HG02970 (cell line): ENCODE data around the gene HINT2.
A peak's percentile ranks its signal among the peaks of the same experiment; 100 is the strongest.

Experiments used
- ATAC-seq: cut with Tn5 transposase; IDR thresholded peaks from one replicate; pipeline ENCODE4 v1.9.1; 2021; ENCODE audit warnings: mild to moderate bottlenecking, moderate library complexity, moderate number of reproducible peaks; ENCODE audit not compliant: unreplicated experiment, low FRiP score

The HINT2 gene

DNA sequence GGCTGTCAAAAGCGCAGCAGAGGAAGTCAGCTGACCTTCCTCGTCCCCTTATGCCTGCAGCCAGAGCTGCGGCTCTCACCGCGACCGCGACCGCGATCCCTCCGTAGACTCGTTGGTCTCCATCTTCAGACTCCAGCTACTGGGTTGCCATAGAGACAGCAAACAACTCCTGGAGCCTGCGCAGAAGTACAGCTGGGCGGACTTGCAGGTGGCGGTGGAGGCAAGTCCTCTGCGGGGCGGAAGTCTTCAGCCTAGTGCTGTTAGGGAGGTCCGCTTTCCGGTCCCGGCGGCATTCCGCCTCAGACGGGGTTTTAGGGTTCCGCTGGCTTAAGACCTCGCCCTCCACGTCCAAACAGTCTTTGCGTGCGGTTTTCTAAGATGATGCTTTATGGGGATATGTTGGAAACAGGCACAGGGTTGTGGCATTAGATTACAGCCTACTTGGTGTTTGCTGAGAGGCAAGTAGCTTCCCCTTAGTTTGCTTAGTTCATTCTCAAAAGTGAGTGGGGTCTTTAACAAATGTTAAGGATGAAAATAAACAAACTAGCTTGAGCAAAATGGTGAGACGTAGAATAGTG is 2.7 kb downstream of the HINT2 start, which contains the start of gene SPAG8:
TSS of gene SPAG8 (minus strand) at position 238 of the 578 bp plus-strand sequence. CDS start at position 123, 115 bp downstream.
- peak; percentile 39 for ATAC-seq

DNA sequence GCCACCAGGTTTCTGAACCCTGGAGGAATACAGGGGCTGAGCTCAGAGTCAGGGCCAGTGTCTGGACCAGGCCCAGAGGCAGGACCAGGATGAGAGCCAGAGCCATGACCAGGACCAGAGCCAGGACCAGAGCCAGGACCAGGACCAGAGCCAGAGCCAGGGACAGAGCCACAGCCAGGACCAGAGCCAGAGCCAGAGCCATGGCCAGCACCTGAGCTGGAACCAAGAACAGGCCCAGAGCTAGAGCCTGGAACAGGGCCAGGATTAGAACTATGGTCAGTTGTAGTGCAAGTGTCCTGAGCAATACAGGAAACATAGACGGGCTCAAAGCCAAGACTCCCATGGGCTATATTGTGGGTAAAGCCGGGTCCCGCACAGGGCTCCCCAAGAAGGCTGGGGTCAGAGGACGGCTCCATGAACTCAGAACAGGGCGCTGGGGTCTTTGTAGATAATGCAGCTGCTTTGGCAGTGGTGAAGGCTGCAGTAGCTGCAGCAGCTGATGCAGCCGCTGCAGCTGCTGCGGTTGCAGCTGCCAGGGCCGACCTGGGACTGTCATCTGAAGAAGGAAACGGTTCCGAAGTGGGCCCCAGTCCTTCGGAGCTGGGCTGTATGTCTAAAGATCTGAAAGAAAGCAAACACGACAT is 3.3 kb downstream of the HINT2 start:
- no peak for ATAC-seq

DNA sequence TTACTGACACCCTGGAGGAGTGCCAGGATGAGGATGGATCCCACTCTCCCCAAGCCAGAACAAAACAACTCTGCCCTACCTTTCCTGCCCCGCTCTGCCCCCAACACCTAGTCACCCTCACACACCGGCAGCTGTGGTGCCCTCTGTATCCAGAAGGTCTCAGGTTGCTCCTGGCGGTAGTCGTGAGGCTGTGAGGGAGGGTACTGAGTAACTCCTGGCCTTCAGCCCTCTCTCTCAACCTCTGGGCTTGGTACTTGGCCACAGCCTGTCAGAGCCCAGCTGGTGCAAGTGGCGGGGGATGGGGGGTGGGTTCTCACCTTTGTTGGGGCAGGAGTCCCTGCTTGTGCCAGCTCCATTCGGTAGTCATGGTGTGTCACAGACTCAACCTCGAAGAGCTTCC is 4.7 kb downstream of the HINT2 start:
- no peak for ATAC-seq

DNA sequence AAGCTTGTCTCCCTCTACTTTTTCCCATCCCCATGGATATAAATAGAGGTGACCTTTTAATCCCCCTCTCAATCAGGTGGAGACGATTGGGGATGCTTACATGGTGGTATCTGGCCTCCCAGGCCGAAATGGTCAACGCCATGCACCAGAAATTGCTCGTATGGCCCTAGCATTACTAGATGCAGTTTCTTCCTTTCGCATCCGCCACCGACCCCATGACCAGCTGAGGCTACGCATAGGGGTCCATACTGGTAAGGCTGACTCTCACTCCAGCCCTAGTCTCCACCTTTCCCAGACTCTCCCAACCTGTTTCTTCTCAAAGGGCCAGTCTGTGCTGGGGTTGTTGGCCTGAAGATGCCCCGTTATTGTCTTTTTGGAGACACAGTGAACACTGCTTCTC is 6.4 kb downstream of the HINT2 start:
- no peak for ATAC-seq

DNA sequence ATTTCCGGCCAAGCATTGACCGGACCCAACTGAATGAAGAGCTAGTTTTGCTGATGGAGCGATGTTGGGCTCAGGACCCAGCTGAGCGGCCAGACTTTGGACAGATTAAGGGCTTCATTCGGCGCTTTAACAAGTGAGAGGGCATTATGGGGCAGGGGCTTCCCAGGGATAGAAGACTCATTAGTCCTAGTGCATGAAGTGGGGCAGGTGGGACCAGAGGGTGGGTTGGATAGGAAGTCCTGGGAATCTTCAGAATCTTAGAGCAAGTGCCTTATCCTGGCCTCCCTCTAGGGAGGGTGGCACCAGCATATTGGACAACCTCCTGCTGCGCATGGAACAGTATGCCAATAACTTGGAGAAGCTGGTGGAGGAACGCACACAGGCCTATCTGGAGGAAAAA is 8.7 kb downstream of the HINT2 start:
- no peak for ATAC-seq

DNA sequence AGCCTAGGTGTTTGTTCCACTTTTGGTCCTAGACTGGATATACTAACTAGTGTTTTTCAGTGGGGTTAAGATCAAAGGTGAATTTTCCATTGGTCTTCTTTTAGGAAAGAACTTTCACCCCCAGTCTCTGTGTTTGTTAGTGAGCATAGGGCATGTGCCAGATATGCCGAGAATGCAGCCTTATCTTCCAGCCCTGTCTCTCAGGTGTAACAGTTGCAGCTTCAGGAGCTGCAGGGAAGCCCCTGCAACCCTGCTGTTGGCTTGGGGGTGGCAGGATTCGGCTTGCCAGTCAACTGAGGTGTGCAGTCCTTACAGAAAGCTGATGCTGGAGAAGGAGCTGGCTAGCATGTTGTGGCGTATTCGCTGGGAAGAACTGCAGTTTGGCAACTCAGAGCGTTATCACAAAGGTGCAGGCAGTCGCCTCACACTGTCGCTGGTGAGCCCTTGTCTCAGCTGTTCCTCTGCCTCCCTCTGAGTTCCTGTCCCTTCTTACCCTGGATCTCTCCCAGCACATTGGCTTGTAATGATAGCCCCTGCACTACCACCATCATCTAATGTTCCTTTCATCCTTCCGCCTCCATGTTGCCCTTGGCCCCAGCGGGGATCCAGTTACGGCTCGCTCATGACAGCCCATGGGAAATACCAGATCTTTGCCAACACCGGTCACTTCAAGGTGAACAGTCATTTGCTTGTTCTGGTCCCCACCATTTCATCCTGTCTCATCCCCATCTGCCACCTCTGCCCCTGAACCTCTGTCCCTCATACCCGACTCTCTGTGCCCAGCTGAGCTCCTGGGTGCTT is 13.3 kb downstream of the HINT2 start:
- no peak for ATAC-seq

DNA sequence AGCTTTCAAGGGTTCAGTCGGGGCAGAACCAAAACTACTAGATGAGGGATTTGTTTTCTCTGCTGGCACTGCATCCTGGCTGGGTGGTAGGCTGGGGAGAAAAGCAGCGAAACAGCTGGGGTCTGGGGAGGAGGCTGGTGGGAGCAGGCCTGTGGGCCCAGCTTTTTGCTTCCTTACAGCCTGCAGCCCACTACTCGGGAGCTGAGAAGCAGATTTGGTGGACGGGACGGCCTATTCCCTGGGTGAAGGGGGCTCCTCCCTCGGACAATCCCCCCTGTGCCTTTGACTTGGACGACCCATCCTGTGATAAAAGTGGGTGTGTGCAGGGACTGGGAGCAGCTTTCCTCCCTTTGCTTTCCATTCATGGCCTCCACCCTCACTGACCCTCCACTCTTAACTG is 14.3 kb downstream of the HINT2 start:
- no peak for ATAC-seq

DNA sequence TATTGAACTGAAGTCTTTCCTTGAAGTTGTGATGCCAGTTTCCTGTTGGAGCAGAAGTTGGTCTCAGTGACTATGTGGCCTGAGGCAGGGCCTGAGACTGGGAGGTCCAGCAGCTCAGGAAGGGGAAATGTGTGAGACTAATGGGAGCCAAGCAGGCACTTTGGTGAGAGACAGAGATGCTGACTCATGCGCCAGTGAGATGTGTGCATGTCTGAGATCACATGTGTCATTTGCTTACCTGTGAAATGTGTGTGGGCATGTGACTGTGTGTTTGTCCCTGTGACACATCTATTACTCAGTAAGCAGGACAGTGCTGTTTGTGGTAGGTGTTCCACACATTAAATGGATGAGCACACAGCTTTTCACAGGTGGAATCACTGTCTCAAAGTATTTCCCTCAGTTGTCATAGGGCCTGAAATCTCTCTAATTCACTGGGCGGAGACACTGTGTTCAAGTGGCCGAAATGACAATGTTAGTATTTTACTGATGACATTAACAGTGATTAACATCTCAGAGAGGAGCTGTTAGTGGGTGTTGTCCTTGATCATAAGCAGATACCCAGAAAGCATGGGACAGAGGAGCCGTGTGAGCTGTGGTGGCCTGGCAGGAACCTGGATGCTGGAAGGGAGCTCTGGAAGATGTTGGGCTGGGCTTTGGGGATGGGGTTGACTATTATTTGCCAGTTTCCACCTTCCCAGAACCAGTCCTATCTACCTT is 16.0 kb downstream of the HINT2 start:
- ATAC-seq: no peak

DNA sequence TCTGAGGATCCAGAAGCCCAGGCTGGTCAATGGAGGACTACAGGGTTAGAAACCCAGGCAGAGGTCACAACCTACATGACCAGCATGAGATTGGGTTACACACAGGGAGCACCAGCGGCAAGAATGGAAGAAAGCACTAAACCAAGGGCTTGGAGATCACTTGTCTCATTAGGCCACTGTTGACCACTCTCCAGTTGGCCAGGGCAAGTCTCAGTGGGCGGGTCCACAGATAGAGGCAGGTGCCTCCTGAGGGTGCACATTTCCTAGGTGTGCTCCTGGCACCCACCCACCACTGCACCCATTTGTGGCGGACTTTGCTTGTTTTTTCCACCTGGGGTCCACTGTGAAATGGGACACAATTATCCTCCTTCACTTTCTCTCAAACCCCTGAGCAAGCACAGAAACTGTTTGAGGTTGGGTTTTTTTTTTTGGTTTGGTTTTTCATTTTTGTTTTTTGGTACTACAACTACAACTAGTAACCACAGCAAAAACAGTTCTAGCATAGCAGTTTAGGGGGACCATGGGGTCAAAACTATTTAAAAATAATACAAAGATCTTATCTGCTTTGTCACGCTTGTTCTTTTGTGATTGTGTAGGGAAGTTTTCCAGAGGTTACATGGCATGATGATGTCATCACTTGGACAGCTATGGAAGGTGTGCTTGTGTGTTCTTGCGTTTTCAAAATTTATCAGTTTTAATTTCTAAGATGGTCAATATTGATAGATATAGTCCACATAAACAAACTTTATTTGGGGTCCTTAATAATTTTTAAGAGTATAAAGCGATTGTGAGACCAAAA is 17.3 kb downstream of the HINT2 start:
- ATAC-seq: no peak

DNA sequence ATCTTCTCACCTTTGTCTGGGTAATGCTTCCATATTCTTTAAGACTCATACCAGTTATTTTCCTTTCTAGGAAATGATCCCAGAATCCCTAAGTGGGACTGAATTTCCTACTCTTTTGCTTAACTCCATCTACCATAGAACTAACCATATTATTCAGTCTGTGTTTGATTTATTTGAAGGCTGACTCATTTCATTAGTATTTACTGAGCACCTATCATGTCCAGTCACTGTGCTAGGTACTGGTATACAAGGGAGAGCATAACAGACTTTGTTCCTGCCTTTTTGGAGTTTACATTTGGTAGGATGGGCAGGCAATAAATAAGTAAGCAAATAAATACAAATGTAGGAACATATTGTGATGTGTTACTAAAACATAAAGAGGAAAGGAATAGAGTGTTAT is 19.1 kb downstream of the HINT2 start:
- no peak for ATAC-seq

DNA sequence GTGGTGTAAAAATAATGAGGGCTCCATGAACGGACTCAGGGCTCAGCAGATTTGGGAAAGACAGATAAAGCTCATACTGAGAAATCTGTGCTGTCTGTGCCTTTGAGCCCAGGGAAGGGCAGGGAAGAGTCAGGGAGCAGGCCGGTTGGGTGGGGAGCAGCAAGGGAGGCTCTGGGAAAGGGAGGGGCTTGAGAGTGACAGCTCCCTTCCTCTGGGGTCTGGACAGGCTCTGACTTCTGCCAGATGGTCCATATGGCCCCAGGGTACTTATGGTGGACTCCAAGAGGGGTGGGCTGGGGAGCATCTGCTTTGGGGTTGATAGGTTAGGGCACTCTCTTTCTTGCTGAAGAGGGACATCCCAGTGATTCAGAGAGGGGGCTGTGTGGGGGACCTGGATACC is 21.4 kb downstream of the HINT2 start:
- ATAC-seq: no peak

DNA sequence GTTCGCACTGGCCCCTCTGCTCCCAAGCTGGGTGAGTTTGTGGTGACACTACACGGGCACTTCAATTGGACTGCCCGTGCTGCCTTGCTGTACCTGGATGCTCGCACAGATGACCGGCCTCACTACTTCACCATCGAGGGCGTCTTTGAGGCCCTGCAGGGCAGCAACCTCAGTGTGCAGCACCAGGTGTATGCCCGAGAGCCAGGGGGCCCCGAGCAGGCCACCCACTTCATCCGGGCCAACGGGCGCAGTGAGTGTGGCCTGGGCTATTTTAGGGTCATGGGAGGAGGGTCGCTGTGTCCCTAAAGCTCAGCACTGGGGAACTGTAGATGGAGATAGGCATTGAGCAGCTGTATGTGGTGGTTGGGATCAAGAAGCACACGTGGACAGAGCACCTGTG is 22.0 kb downstream of the HINT2 start:
- ATAC-seq: no peak

DNA sequence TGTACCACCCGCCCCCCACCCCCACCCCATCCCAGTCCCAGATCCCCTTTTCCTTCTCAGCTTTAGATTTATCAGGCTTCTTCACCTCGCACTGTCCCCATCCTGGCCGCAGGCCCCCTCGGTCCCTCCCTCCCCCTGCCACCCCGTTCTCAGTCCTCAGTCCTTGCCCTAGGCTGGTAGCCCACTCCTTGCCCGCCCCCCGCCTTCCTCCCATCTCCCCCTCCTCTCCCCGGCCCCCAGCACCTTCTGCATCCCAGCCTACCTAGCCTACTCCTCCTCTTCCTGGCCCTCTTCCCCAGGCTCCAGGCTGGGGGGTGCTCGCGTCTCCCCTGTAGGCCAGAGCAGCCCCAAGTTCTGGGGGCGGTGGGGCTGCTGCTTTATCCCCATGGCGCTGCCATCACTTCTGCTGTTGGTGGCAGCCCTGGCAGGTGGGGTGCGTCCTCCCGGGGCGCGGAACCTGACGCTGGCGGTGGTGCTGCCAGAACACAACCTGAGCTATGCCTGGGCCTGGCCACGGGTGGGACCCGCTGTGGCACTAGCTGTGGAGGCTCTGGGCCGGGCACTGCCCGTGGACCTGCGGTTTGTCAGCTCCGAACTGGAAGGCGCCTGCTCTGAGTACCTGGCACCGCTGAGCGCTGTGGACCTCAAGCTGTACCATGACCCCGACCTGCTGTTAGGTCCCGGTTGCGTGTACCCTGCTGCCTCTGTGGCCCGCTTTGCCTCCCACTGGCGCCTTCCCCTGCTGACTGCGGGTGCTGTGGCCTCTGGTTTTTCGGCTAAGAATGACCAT is 22.6 kb downstream of the HINT2 start:
- no peak for ATAC-seq

DNA sequence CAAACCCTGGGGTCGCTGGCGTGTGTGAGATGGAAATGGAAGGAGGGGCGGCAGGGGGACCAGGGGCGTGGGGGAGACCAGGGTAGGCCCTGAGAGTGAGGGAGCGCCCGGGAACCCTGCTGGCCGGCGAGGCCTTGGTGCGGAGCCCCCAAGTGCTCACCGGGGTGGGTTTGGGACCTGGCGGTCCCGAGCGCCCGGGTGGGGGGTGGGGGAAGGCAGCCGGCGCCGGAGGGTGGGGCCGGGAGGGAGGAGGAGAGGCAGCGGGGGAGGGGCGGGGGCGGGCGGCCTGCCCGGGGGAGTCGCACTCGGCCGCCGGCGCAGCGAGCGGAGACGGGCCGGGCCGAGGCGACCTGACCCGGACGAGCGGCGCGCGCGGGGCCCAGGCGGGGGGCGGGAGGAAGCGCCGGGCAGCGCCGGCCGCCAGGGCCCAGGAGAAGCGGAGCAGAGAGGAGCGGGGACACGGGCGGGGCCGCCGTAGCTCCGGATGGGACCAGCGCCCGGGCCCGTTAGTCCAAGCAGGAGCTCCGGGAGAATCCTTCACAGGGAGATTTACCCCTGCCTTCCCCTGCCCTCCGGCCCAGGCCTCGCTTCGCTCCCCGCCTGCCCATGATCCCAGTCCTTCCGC is 23.4 kb downstream of the HINT2 start, which contains the start of gene NPR2:
TSS of gene NPR2 (plus strand) at position 295 of the 625 bp plus-strand sequence. CDS start 818 bp downstream, outside the sequence.
- no peak for ATAC-seq

DNA sequence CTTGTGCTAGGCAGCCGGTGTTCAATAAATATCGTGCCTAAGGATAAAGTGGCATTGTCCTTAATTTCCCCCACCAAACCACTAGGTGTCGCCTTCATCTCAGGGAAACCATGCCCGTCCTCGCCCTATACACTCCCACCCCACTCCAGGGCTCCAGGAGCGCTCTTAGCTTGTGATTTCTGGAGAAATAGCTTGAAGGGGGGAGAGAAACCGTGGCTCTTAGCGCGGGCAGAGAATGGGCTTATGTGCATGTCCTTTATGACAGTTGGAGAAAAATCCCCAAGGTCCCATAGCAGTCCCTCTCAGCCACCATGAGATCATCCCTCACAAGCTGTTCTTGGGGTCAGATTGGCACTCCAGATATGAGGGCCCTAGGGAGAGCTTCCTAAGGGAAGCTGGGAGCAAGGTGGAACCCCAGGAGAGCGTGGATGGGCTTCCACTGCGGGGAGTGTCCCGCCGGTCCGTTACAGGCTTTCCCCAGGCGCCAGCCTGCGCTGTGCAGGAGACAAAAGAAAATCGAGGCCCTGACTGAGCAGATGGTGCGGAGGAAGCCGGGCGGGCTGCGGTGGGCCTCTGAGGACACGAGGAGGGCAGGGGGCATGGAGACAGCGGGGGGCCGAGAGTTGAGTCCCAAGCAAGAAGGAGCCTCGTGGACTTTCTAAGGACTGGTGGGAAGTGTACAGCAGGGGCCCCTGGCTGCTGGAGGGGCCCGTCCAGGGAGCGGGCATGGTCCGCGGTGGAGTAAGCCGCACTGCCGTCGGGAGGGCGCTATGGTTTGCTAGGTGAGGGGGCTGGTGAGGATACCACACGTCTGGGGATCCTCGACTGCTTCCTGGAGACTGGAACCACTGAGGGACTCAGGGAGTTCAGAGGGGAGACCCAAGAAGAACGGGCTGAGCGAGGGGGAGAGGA is 24.2 kb downstream of the HINT2 start:
- ATAC-seq: no peak

DNA sequence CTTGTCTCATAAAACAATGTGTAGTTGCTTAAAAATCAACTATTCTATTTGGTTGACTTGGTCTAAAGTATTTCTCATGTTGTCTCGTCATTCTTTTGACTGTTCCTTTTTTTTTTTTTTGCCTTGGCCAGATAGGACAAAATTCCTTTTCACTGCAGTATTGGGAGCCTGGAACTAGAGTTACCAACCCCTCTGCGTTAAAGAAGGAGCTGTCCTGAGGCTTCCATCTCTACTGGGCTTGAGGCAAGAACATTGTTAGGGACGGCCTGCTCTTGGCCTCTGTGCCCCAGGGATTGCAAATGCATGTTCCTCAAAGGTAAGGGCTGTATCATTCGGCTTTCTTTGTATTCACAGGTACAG is 24.8 kb downstream of the HINT2 start:
- no peak for ATAC-seq

DNA sequence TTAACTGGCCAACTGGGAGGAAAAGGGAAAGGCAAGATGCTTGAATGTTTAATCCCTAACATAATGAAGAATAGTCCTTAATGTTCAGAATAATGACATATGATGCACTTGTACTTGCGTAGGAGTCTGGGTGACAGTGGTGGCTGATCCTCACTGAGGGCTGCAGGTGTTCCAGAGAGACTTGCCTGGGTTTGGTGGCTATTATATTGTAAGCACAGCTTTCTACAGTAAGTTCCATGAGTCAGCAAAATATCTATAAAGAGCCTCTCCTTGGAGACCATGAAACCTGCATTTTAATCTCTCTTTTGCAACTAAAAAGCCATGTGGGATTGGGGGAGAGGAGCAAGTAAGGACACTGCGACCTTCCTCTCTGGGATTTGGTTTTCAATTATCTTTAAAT is 25.3 kb downstream of the HINT2 start:
- no peak for ATAC-seq

DNA sequence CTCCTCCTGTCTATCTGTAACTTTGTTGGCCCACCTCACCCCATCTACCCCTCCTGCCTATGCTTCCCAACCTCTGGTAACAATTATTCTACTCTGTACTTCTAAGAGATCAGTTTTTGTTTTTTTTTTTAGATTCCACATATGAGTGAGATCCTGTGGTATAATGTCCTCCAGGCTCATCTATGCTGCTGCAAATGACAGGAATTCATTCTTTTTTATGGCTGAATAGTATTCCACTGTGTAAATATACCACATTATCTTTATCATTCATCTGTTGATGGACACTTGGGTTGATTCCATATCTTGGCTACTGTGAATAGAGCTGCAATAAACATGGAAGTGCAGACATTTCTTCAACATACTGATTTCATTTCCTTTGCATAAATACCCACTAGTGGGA is 31.4 kb downstream of the HINT2 start:
- no peak for ATAC-seq
